Heart left ventricle (tissue), 13 donors: ENCODE measurements around the gene UMODL1.

ENCODE experiments used
- CTCF ChIP-seq, 12 donors: fragments of 200-600 bp; sonication (generic) in 4 of 12; IDR thresholded peaks; one replicate each; pipeline versions ENCODE4 v1.5.0 to v1.8.0; 2018 to 2022; ENCODE audit warnings: antibody characterized with exemption in 12 of 12, mild to moderate bottlenecking in 5 of 12
- POLR2A ChIP-seq, 2 donors: fragments of 450-650 bp; IDR thresholded peaks; one replicate each; pipeline ENCODE4 v1.6.1; 2017; ENCODE audit warnings: antibody characterized with exemption in 2 of 2, mild to moderate bottlenecking in 2 of 2, moderate library complexity in 2 of 2
- donor health status: ischemic (EF 13 %, LVEDD 7.1; RV severe dilation, severe dysfunction).
- donor health status: DM: no; HTN: yes; CAD: no.
- donor health status: DM: no; HTN: no; CAD: no.
- donor health status: ischemic (EF 25% LVEDD 6.9; RV normal size, moderate dysfunction).
- donor health status: ischemic (EF 25% LVEDD 5.7; RV mildly dilated, moderate dysfunction).
- donor health status: ischemic (EF 35%, LVEDD 5.7; RV mildly dilated, moderate dysfunction).
- donor health status: nonischemic (EF 11% LVEDD 7.7; RV severe dilation, severe dysfunction).
- donor health status: DM: yes; HTN: yes; CAD: no.
- donor health status: PGD.
- donor health status: ischemic (EF 29% LVEDD 5.4; RV normal size, mild dysfunction).
- donor health status: nonischemic (EF 23%, LVEDD 6.1; RV moderate dilation, normal function).

DNA sequence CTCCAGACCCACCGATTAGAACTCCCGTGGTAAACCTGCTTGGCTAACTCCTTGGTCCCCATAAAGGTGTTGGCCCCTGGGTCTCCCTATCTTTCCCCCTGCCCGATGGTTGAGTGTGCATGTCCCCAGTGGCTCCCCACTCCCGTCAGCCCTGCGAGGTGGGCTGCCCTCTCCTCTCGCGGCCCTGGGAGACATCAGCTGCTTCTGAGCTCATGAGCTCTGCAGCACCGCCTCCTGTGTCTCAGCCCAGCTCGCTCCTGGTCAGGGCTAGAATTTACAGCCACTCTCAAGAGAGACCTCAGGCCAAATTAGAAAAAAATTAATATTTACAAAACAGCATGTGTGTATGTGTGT, 45.1 kb upstream of the UMODL1 start:
- TF ChIP-seq POLR2A (IDR thresholded peaks at IDR 0.05) (no peak), CTCF (IDR thresholded peaks at IDR 0.05) (no peak)
